ENCODE data around the gene ADCY4.

Gene ADCY4

DNA sequence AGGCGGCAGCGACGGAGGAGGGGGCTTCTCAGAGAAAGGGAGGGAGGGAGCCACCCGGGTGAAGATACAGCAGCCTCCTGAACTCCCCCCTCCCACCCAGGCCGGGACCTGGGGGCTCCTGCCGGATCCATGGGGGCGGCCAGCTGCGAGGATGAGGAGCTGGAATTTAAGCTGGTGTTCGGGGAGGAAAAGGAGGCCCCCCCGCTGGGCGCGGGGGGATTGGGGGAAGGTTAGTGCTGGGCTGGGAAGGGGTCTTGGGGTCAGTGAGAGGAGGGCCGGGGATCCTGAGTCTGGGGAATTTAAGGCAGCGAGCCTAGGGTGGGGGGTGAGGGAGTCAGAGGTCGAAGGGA lies 33.3 kb upstream of the ADCY4 start:
- no peaks in the 10 kb centered on the region for H3K36me3 ChIP-seq (ENCODE audit: control insufficient read depth, insufficient read depth, low read length)
- DNase-seq (ENCODE audit: extremely low read depth, insufficient read length) = peak; percentile 27
- TF ChIP-seq, protein P1, sequence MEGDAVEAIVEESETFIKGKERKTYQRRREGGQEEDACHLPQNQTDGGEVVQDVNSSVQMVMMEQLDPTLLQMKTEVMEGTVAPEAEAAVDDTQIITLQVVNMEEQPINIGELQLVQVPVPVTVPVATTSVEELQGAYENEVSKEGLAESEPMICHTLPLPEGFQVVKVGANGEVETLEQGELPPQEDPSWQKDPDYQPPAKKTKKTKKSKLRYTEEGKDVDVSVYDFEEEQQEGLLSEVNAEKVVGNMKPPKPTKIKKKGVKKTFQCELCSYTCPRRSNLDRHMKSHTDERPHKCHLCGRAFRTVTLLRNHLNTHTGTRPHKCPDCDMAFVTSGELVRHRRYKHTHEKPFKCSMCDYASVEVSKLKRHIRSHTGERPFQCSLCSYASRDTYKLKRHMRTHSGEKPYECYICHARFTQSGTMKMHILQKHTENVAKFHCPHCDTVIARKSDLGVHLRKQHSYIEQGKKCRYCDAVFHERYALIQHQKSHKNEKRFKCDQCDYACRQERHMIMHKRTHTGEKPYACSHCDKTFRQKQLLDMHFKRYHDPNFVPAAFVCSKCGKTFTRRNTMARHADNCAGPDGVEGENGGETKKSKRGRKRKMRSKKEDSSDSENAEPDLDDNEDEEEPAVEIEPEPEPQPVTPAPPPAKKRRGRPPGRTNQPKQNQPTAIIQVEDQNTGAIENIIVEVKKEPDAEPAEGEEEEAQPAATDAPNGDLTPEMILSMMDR (IDR thresholded peaks at IDR 0.05; ENCODE audit: insufficient read depth, low read length, poor library complexity, severe bottlenecking) = no peak
- H3K4me3 ChIP-seq (replicated peaks; ENCODE audit: low read depth, low read length) = peak overlapping the region; percentile 49
- no peaks in the 10 kb centered on the region; the same call in none of the 2 replicates for H3K27me3 ChIP-seq (replicated peaks; ENCODE audit: control insufficient read depth, insufficient read depth, low read length)

DNA sequence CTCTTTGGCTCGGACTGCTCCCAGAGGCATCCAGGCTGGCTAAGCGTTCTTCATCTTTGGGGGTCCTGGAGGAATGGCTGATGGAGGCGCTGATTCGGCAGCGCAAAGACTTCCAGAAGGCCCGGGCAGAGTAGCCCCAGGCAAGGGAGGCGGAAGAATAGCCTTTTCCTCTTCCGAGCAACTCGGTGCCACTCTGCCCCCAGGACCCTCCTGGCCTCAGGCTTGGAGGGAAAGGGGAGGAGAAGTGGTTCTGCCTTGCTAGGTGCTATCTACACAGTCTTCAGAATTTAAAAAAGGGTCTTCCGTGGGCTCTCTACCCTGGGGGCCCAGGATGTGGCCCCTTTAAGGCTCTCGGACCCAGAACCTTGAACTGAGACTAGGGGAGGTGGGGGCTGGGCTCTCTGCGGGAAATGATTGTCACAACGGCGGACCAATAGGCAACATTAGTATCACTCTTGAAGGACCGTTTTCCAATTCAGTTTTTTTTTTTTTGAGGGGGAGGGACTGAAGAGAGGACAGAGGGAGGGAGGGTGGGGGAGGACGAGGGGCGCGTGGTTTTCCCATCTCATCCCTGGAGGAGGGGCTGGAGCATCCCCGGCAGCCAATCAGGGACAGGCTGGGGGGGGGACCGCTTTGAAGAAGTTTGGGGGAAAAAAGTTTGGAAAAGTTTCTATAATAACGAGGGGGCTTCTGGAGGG lies 32.8 kb upstream of the ADCY4 start, which contains the start of gene NFATC4:
Gene NFATC4, plus strand, starts transcription at position 671 of the 698 bp plus-strand sequence. CDS start 157 bp downstream, outside the sequence.
- no peaks in the 10 kb centered on the region for H3K36me3 ChIP-seq (ENCODE audit: control insufficient read depth, insufficient read depth, low read length)
- no peaks in the 10 kb centered on the region; the same call in none of the 2 replicates for H3K27me3 ChIP-seq (replicated peaks; ENCODE audit: control insufficient read depth, insufficient read depth, low read length)
- H3K4me3 ChIP-seq (replicated peaks; ENCODE audit: low read depth, low read length) = peak within 1 kb of the TSS; percentile 49
- DNase-seq (ENCODE audit: extremely low read depth, insufficient read length) = no peak
- TF ChIP-seq, protein P1 (IDR thresholded peaks at IDR 0.05; ENCODE audit: insufficient read depth, low read length, poor library complexity, severe bottlenecking) = no peak

DNA sequence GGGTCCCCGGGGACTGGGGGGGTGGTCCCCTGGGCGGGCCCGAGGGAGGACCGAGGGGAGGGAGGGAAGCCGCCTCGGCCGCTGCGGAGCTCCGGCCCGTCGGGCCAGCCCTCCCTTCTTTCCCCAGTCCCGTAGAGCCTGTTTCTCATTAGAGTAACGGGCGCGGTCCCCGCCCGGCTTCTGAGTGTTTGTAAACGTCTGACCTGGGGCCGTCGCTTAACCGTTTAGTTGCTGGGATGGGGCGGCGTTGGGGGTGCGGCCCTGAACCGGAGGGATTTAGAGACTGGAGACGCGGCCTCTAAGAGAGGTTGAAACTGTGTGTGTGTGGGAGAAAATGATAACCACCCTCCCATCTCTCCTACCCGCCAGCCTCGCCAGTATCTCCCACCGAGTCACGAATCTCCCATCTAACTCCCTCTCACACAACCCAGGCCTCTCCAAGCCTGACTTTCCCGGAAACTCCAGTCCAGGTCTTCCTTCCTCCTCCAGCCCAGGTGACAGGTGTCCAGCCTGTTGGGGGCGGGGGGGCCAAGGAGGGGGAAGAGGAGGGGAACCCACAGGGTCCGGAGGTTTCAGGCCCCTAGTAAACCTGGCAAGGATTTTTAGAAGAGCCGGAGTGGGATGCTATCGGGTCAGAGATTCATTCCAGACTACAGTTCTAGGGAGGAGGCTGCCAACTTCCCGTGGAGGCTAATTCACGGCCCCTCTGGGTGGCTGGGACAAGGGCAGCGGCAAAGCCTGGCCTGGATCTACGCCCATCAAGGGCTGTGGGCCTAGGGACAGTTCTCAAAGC lies 32.0 kb upstream of the ADCY4 start:
- H3K27me3 ChIP-seq (replicated peaks; ENCODE audit: control insufficient read depth, insufficient read depth, low read length) = no peaks in the 10 kb centered on the region; the same call in none of the 2 replicates
- no peaks in the 10 kb centered on the region for H3K36me3 ChIP-seq (ENCODE audit: control insufficient read depth, insufficient read depth, low read length)
- peak; percentile 92 for DNase-seq (ENCODE audit: extremely low read depth, insufficient read length)
- peak overlapping the region; percentile 40 for H3K4me3 ChIP-seq (replicated peaks; ENCODE audit: low read depth, low read length)
- TF ChIP-seq, protein P1 (IDR thresholded peaks at IDR 0.05; ENCODE audit: insufficient read depth, low read length, poor library complexity, severe bottlenecking) = no peak

DNA sequence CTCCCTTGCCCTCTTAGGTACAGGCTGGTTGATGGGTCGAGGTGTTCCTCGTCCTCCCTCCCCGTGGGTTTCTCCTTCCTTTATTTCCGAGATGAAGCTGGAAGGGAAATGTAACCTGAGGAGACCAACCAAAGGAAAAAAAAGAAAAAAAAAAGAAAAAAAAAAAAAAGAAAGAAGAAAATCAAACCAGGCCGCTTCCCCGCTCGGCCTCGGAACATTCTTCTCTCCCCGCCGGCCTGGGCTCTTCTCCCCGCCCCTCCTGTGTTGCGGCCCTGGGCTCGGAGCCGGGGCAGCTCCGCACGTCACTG lies 31.5 kb upstream of the ADCY4 start:
- peak overlapping the region; percentile 25 for H3K4me3 ChIP-seq (replicated peaks; ENCODE audit: low read depth, low read length)
- TF ChIP-seq, protein P1 (IDR thresholded peaks at IDR 0.05; ENCODE audit: insufficient read depth, low read length, poor library complexity, severe bottlenecking) = no peak
- no peak for DNase-seq (ENCODE audit: extremely low read depth, insufficient read length)

DNA sequence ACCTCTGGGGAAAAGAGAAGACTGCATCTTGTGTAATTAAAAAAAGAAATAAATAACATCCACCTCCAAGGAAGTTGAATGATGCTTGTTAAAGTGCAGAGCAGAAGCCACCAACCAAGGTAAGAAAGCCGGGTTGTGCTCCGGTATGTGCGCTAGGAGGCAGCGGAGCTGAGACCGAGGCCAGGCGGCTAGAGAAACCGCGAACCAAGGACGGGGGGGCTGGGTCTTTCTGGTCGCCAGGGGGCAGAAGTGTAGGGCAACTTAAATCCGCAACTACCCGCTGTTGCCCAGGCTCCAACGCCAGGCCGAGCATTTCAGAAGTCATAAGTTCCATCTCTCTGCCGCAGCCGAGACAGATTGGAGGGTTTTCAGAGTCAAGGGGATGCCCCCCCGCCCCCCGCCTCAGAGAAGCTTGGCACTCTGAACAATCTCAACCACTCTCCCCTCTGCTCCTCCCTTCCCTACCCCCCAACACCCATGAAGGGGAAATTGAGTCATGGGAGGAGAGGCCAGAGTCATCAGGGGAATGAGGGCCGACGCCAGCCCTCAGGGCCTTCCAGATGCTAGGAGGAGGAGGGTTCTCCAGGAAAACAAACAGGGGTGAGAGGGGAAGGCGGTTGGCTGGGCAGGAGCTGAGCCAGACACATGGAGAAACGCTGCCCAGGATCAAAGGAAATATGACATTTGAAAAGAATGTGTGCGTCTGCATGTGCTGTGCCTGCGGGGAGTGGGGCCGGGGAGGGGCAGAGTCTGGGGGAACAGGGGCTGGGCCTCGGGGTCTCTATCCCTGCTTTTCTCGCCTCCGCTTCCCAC lies 30.9 kb upstream of the ADCY4 start:
- H3K27me3 ChIP-seq (replicated peaks; ENCODE audit: control insufficient read depth, insufficient read depth, low read length) = no peaks in the 10 kb centered on the region; the same call in 1 of the 2 replicates
- H3K36me3 ChIP-seq (ENCODE audit: control insufficient read depth, insufficient read depth, low read length) = no peaks in the 10 kb centered on the region
- H3K4me3 ChIP-seq (replicated peaks; ENCODE audit: low read depth, low read length) = peak overlapping the region; percentile 5
- DNase-seq (ENCODE audit: extremely low read depth, insufficient read length) = peak; percentile 87
- TF ChIP-seq, protein P1 (IDR thresholded peaks at IDR 0.05; ENCODE audit: insufficient read depth, low read length, poor library complexity, severe bottlenecking) = peak; percentile 86

More for the DNA sequence above, 31.5 kb upstream of the ADCY4 start:
- H3K36me3 ChIP-seq (ENCODE audit: control insufficient read depth, insufficient read depth, low read length) = no peaks in the 10 kb centered on the region
- no peaks in the 10 kb centered on the region; the same call in none of the 2 replicates for H3K27me3 ChIP-seq (replicated peaks; ENCODE audit: control insufficient read depth, insufficient read depth, low read length)

Measured in GM06990 (cell line).